ENCODE measurements around the gene CETP.
"Not testable (repeated sequence)": the region's sequence is repeated elsewhere in the genome, so short reads cannot be mapped to it uniquely, and the experiment has no call there.

CETP gene

GRCh38 chr16:56982695-56983094 is 20.9 kb downstream of the CETP start:
- DNase-seq (ENCODE audit: low read depth), result no peak
- H3K4me3 ChIP-seq (ENCODE audit: low read depth, low read length), result no peak overlapping the region
- TF ChIP-seq CTCF (conservative IDR thresholded peaks at IDR 0.05; ENCODE audit: low read depth, low read length), result no peak

GRCh38 chr16:56983211-56983751 is 21.5 kb downstream of the CETP start:
- H3K4me3 ChIP-seq (ENCODE audit: low read depth, low read length), result no peak overlapping the region
- DNase-seq (ENCODE audit: low read depth), result no peak
- no peak for TF ChIP-seq CTCF (conservative IDR thresholded peaks at IDR 0.05; ENCODE audit: low read depth, low read length)

GRCh38 chr16:56984639-56985038 is 22.9 kb downstream of the CETP start:
- H3K4me3 ChIP-seq (ENCODE audit: low read depth, low read length), result no peak overlapping the region
- no peak for DNase-seq (ENCODE audit: low read depth)
- no peak for TF ChIP-seq CTCF (conservative IDR thresholded peaks at IDR 0.05; ENCODE audit: low read depth, low read length)

- no peak for TF ChIP-seq CTCF (conservative IDR thresholded peaks at IDR 0.05; ENCODE audit: low read depth, low read length)
- peak; percentile 89 for DNase-seq (ENCODE audit: low read depth)
Observed at GRCh38 chr16:56985288-56985961, 23.7 kb downstream of the CETP start.

GRCh38 chr16:56985962-56986360 is 24.2 kb downstream of the CETP start:
- no peak overlapping the region for H3K4me3 ChIP-seq (ENCODE audit: low read depth, low read length)
- TF ChIP-seq CTCF (conservative IDR thresholded peaks at IDR 0.05; ENCODE audit: low read depth, low read length), result no peak

More at GRCh38 chr16:56985288-56985961, 23.7 kb downstream of the CETP start:
- H3K4me3 ChIP-seq (ENCODE audit: low read depth, low read length), result no peak overlapping the region

GRCh38 chr16:56986361-56986760 is 24.6 kb downstream of the CETP start:
- DNase-seq (ENCODE audit: low read depth), result no peak
- no peak for TF ChIP-seq CTCF (conservative IDR thresholded peaks at IDR 0.05; ENCODE audit: low read depth, low read length)
- no peak overlapping the region for H3K4me3 ChIP-seq (ENCODE audit: low read depth, low read length)

More at GRCh38 chr16:56985962-56986360, 24.2 kb downstream of the CETP start:
- DNase-seq (ENCODE audit: low read depth), result no peak

- not testable (repeated sequence) for DNase-seq (ENCODE audit: low read depth); H3K4me3 ChIP-seq (ENCODE audit: low read depth, low read length)
Observed at GRCh38 chr16:56986908-56987307, 25.2 kb downstream of the CETP start.
